LNCAP (cell line): ENCODE data around the gene KRT86.

Experiments
- CTCF ChIP-seq: fragments of 450-650 bp; IDR thresholded peaks from 2 replicates; pipeline ENCODE4 v1.5.1; 2017; ENCODE audit warnings: mild to moderate bottlenecking

KRT86 gene

GRCh38 chr12:52314511-52314910 lies 40.1 kb downstream of the KRT86 start:
- no peak for TF ChIP-seq CTCF

- peak; percentile 28; the same call in 1 of the 2 replicates for TF ChIP-seq CTCF
These were observed 41.3 kb downstream of the KRT86 start for GRCh38 chr12:52315721-52316120.

GRCh38 chr12:52316290-52316689 lies 41.8 kb downstream of the KRT86 start:
- no peak for TF ChIP-seq CTCF

- no peak for TF ChIP-seq CTCF
These were observed 42.3 kb downstream of the KRT86 start for GRCh38 chr12:52316701-52317100.

GRCh38 chr12:52317468-52318052 lies 43.1 kb downstream of the KRT86 start:
- no peak for TF ChIP-seq CTCF

GRCh38 chr12:52318241-52318990 lies 44.0 kb downstream of the KRT86 start:
- TF ChIP-seq CTCF = no peak

GRCh38 chr12:52319097-52319496 lies 44.7 kb downstream of the KRT86 start:
- TF ChIP-seq CTCF = no peak
